ENCODE data around the gene ST3GAL3. TPM values are rescaled to one million over a fixed set of nuclear protein-coding genes. Genes with fewer than 3 reads are reported as not detected.

ST3GAL3 gene
- total RNA-seq, 2 donors from 2014 or later, result 15.5 to 20.6 TPM

GRCh38 chr1:43819357-43819756 is 112.0 kb downstream of the ST3GAL3 start:
- Histone ChIP-seq H3K27me3 (no peaks in the 10 kb centered on the region), H3K9me3 (peaks cover 0 to 14% of the 10 kb centered on the region in 2 donors), H3K36me3 (peaks cover 11% of the 10 kb centered on the region), H3K4me3 (no peak overlapping the region), H3K4me1 (peaks cover 0 to 10% of the 10 kb centered on the region in 2 donors), H3K27ac (no peak overlapping the region)
- no peak for DNase-seq (ENCODE audit: low spot score)
- TF ChIP-seq, protein P1, sequence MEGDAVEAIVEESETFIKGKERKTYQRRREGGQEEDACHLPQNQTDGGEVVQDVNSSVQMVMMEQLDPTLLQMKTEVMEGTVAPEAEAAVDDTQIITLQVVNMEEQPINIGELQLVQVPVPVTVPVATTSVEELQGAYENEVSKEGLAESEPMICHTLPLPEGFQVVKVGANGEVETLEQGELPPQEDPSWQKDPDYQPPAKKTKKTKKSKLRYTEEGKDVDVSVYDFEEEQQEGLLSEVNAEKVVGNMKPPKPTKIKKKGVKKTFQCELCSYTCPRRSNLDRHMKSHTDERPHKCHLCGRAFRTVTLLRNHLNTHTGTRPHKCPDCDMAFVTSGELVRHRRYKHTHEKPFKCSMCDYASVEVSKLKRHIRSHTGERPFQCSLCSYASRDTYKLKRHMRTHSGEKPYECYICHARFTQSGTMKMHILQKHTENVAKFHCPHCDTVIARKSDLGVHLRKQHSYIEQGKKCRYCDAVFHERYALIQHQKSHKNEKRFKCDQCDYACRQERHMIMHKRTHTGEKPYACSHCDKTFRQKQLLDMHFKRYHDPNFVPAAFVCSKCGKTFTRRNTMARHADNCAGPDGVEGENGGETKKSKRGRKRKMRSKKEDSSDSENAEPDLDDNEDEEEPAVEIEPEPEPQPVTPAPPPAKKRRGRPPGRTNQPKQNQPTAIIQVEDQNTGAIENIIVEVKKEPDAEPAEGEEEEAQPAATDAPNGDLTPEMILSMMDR (IDR thresholded peaks at IDR 0.05), result no peak

- Histone ChIP-seq H3K27ac (no peak overlapping the region), H3K9me3 (peaks cover 0 to 14% of the 10 kb centered on the region in 2 donors), H3K4me3 (no peak overlapping the region), H3K4me1 (peaks cover 0 to 10% of the 10 kb centered on the region in 2 donors), H3K36me3 (no peaks in the 10 kb centered on the region), H3K27me3 (no peaks in the 10 kb centered on the region)
- TF ChIP-seq, protein P1 (IDR thresholded peaks at IDR 0.05), result no peak
- no peak for DNase-seq (ENCODE audit: low spot score)
Observed at GRCh38 chr1:43821471-43821870, 114.1 kb downstream of the ST3GAL3 start.

DNA sequence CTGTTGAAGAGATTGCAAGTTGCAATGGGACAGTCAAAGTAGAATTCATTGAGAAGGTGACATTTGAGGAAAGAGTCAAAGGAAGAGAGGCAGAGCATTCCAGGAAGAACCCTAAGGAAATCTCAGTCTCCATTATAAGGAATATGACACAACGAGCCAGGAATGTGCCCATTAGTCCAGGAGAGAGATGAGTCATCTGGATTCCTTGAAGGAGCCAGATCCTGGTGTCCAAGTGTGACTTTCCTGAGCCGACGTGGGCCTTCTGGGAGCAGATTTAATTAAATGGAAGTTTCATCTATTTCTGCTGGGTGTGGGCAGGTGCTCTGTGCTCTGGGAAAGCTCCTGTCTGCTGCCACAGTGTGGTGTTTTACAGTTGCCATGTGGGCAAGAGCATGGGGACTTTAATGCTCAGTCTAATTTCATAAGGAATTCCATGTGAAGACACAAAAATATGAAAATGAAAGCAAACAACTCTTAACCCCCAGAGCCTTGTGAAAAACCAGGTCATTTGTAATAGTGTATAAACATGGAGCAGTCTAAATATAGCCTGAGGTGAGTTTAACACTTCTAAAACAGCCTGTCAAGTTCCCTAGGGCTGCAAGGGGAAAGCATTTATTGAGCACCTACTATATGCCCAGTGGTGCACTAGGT is 114.8 kb downstream of the ST3GAL3 start:
- Histone ChIP-seq H3K36me3 (no peaks in the 10 kb centered on the region), H3K27me3 (no peaks in the 10 kb centered on the region), H3K4me3 (no peak overlapping the region), H3K27ac (no peak overlapping the region), H3K9me3 (peaks cover 0 to 14% of the 10 kb centered on the region in 2 donors), H3K4me1 (peaks cover 0 to 10% of the 10 kb centered on the region in 2 donors)
- TF ChIP-seq, protein P1 (IDR thresholded peaks at IDR 0.05), result no peak
- no peak for DNase-seq (ENCODE audit: low spot score)

DNA sequence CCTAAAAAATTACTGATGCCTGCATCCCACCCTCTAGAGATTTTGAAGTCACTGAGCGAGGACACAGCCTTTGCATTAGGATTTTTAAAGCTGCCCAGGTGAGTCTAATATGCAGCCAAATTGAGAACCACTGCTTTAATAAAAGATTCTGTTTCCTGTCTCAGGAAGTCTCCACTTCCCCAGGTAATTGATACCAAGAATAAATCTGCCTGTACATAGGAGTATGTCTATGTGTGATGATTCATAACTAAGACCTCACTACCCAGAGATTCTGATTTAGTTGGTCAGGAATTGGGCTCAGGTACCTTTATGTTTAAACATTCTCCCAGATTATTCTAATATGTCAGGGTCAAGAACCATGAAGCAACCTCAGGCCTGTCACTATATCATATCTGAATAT is 117.5 kb downstream of the ST3GAL3 start:
- H3K4me1 ChIP-seq, result peaks cover 0 to 10% of the 10 kb centered on the region in 2 donors
- TF ChIP-seq, protein P1 (IDR thresholded peaks at IDR 0.05), result no peak
- no peak overlapping the region for H3K4me3 ChIP-seq
- H3K9me3 ChIP-seq, result no peaks in the 10 kb centered on the region
- no peak overlapping the region for H3K27ac ChIP-seq
- no peak for DNase-seq (ENCODE audit: low spot score)
- no peaks in the 10 kb centered on the region for H3K36me3 ChIP-seq
- no peaks in the 10 kb centered on the region for H3K27me3 ChIP-seq

DNA sequence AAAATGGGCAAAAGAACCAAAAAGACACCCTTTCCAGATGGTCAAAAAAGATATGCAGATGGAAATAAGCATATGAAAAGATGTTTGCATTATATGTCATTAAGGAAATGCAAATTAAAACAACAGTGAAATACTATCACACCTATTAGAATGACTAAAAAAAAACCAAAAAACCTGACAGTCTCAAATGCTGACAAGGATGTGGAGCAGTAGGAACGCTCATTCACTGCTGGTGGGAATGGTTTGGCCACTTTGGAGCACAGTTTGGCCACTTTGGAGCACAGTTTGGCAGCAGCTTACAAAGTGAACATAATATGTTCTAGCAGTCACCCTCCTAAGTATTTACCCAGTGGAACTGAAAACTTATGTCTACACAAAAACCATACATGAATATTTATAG is 121.2 kb downstream of the ST3GAL3 start:
- Histone ChIP-seq H3K36me3 (no peaks in the 10 kb centered on the region), H3K4me3 (no peak overlapping the region), H3K9me3 (no peaks in the 10 kb centered on the region), H3K4me1 (peaks cover 0 to 7% of the 10 kb centered on the region in 2 donors), H3K27me3 (no peaks in the 10 kb centered on the region), H3K27ac (no peak overlapping the region)
- no peak for DNase-seq (ENCODE audit: low spot score)
- TF ChIP-seq, protein P1 (IDR thresholded peaks at IDR 0.05), result no peak

GRCh38 chr1:43830802-43831201 is 123.5 kb downstream of the ST3GAL3 start:
- no peak overlapping the region for H3K27ac ChIP-seq
- TF ChIP-seq, protein P1 (IDR thresholded peaks at IDR 0.05), result no peak
- no peaks in the 10 kb centered on the region for H3K36me3 ChIP-seq
- no peak for DNase-seq (ENCODE audit: low spot score)
- peaks cover 0 to 24% of the 10 kb centered on the region in 2 donors for H3K4me1 ChIP-seq
- H3K9me3 ChIP-seq, result no peaks in the 10 kb centered on the region
- H3K27me3 ChIP-seq, result no peaks in the 10 kb centered on the region
- H3K4me3 ChIP-seq, result no peak overlapping the region

All from right atrium auricular region (tissue), 2 donors.